OCI-LY3 (cell line): ENCODE results near the gene PDIA5.

ENCODE experiments used
- EZH2phosphoT487 ChIP-seq: fragments of 200-600 bp; shearing (Covaris generic); IDR thresholded peaks from 2 replicates; pipeline ENCODE4 v1.6.1; 2018; ENCODE audit warnings: antibody characterized with exemption, mixed run types, low read depth
- TF ChIP-seq, protein P1 (sequence below): fragments of 200-600, 300-600 bp; sonication (generic); IDR thresholded peaks from 2 replicates; pipeline ENCODE4 v1.5.1; 2014; ENCODE audit warnings: antibody characterized with exemption, low read length, low read depth

DNA sequence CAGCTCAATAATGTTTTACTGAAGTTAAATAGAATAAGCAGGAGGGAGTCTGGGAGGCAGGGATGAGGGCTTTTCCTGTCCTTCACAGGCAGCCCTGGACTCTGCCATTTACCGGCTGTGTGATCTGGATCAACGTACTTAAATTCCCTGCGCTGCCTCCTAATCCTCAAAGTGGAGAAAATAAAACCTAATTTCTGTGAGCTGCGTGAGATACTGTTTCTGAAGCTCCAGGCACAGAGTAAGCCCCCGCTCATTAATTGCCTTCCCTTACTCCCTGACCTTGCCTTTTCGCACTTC, 278 bp upstream of the PDIA5 start:
- TF ChIP-seq, protein P1, sequence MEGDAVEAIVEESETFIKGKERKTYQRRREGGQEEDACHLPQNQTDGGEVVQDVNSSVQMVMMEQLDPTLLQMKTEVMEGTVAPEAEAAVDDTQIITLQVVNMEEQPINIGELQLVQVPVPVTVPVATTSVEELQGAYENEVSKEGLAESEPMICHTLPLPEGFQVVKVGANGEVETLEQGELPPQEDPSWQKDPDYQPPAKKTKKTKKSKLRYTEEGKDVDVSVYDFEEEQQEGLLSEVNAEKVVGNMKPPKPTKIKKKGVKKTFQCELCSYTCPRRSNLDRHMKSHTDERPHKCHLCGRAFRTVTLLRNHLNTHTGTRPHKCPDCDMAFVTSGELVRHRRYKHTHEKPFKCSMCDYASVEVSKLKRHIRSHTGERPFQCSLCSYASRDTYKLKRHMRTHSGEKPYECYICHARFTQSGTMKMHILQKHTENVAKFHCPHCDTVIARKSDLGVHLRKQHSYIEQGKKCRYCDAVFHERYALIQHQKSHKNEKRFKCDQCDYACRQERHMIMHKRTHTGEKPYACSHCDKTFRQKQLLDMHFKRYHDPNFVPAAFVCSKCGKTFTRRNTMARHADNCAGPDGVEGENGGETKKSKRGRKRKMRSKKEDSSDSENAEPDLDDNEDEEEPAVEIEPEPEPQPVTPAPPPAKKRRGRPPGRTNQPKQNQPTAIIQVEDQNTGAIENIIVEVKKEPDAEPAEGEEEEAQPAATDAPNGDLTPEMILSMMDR, result no peak
- TF ChIP-seq EZH2phosphoT487, result no peak
